ENCODE data around the gene TGM2. TPM values are rescaled to one million over a fixed set of nuclear protein-coding genes. Genes with fewer than 3 reads are reported as not detected.

The TGM2 gene
- total and polyA plus RNA-seq, 9 of the 15 experiments (the other 6 are each of a cell fraction or from before 2014, with no cell fraction given) = 5.5 to 78.5 (median 37.6) TPM

DNA sequence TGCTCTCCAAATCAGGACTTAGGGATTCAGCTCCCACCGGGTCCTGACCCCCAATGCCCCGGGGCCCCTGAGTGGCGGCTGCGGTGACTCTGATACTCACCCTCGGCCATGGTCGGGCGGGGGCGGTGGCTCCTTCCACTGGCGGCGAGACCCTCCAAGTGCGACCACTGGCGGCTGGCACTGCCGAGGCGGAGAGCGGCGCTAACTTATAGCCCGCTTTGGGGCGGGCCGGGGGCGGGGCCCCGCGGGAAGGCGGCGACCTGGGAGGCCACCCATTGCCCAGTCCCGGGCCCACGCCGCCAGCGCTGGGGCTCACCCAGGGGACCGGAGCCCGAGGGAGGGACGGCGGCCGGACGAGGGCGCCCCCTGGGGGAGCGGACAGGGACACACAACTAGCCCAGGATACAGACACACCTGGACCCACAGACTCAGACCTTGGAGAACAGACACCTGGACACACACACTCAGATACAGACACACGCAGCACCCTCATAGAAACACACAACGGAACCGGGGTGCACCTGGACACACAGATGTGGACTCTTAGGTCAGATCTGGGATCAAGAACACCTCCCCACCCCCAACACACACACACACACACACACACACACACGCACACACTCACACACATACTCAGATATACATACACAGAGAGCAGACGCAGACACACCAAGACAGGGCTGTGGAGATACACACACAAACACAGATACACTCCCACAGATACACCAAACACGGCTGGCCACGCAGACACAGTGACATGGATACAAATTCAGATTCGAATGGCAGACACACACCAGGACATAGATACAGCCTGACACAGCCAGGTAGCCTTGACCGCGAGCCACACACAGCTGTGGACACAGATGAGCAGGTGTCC lies at the start of gene TGM2 (continued):
- TF ChIP-seq CREB3L1 (IDR thresholded peaks at IDR 0.05; ENCODE audit: borderline replicate concordance, low read depth) = peak; percentile 11; the same call in 1 of the 2 replicates
- no peak for TF ChIP-seq KLF13 (tag; IDR thresholded peaks at IDR 0.05; ENCODE audit: borderline replicate concordance, low read depth)
- no peak for TF ChIP-seq ZNF3 (CRISPR knock-in tag; IDR thresholded peaks at IDR 0.05)
- TF ChIP-seq FUS (optimal IDR thresholded peaks at IDR 0.05; ENCODE audit: low read depth, low read length) = no peak
- no peak for TF ChIP-seq ZNF217 (CRISPR knock-in tag; IDR thresholded peaks at IDR 0.05)
- peak; percentile 20 for TF ChIP-seq POLR2B (IDR thresholded peaks at IDR 0.05; ENCODE audit: low read depth, partially characterized antibody)
- TF ChIP-seq MCM2 (IDR thresholded peaks at IDR 0.05; ENCODE audit: low read depth) = no peak
- no peak for TF ChIP-seq PRPF4 (IDR thresholded peaks at IDR 0.05; ENCODE audit: insufficient read depth, low read depth, low read length, poor library complexity, severe bottlenecking)
- no peak for TF ChIP-seq TEAD4 (IDR thresholded peaks at IDR 0.05; ENCODE audit: low read length)
- no peak for TF ChIP-seq TEAD4 (CRISPR knock-in tag; IDR thresholded peaks at IDR 0.05; ENCODE audit: borderline replicate concordance)
- TF ChIP-seq ZNF239 (CRISPR knock-in tag; IDR thresholded peaks at IDR 0.05) = no peak
- TF ChIP-seq RBM34 (IDR thresholded peaks at IDR 0.05; ENCODE audit: borderline replicate concordance, insufficient read depth, low read length) = no peak
- TF ChIP-seq PYGO2 (tag; IDR thresholded peaks at IDR 0.05) = no peak
- TF ChIP-seq KLF16 (IDR thresholded peaks at IDR 0.05) = no peak
- TF ChIP-seq RNF2 (IDR thresholded peaks at IDR 0.05) = peak; percentile 30; the same call in 1 of the 2 replicates
- TF ChIP-seq, protein P1, sequence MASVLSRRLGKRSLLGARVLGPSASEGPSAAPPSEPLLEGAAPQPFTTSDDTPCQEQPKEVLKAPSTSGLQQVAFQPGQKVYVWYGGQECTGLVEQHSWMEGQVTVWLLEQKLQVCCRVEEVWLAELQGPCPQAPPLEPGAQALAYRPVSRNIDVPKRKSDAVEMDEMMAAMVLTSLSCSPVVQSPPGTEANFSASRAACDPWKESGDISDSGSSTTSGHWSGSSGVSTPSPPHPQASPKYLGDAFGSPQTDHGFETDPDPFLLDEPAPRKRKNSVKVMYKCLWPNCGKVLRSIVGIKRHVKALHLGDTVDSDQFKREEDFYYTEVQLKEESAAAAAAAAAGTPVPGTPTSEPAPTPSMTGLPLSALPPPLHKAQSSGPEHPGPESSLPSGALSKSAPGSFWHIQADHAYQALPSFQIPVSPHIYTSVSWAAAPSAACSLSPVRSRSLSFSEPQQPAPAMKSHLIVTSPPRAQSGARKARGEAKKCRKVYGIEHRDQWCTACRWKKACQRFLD (CRISPR knock-in tag; IDR thresholded peaks at IDR 0.05) = no peak
- TF ChIP-seq, protein P2, sequence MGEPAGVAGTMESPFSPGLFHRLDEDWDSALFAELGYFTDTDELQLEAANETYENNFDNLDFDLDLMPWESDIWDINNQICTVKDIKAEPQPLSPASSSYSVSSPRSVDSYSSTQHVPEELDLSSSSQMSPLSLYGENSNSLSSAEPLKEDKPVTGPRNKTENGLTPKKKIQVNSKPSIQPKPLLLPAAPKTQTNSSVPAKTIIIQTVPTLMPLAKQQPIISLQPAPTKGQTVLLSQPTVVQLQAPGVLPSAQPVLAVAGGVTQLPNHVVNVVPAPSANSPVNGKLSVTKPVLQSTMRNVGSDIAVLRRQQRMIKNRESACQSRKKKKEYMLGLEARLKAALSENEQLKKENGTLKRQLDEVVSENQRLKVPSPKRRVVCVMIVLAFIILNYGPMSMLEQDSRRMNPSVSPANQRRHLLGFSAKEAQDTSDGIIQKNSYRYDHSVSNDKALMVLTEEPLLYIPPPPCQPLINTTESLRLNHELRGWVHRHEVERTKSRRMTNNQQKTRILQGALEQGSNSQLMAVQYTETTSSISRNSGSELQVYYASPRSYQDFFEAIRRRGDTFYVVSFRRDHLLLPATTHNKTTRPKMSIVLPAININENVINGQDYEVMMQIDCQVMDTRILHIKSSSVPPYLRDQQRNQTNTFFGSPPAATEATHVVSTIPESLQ (CRISPR knock-in tag; IDR thresholded peaks at IDR 0.05) = 0 out of 2 replicates have a peak, but pooled peaks have one; percentile 58
- no peak for TF ChIP-seq THRAP3 (IDR thresholded peaks at IDR 0.05; ENCODE audit: borderline replicate concordance)
- no peak for TF ChIP-seq ELK3 (CRISPR knock-in tag; IDR thresholded peaks at IDR 0.05)
- TF ChIP-seq ZZZ3 (IDR thresholded peaks at IDR 0.05) = no peak
- no peak for TF ChIP-seq NR2C2 (CRISPR knock-in tag; IDR thresholded peaks at IDR 0.05)
- no peak for TF ChIP-seq NR2C2 (tag; IDR thresholded peaks at IDR 0.05)
- no peak for TF ChIP-seq TBL1XR1 (IDR thresholded peaks at IDR 0.05; ENCODE audit: low read length in 2 of 2)
